Fibroblast of skin of left quadriceps (primary cell): ENCODE results near the gene IPO4.
"Not testable (repeated sequence)": the region's sequence is repeated elsewhere in the genome, so short reads cannot be mapped to it uniquely, and the experiment has no call there.

ENCODE experiments used
- DNase-seq, 2 experiments: peaks; one replicate each; pipeline ENCODE4 v3.0.0-alpha.2; 2013; ENCODE audit warnings: low read depth in 2 of 2

The IPO4 gene

DNA sequence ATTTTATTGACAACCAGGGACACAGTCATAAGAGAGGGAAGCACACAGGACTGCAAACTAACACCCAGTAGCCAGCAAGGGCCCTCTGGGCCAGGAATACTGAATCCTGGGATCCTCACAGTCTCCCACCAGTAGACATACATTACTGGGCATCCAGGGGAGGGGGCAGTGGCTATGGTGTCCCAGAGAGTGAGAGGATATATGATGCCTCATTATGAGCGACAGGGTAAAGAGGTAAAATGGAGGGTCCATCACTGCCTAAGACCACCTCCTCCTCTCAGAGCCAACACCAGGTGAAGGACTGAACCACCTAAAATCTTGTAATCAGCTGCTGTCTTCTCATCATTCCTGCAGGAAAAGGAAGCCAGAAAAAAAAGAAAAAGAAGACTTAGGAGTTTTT lies 28.3 kb upstream of the IPO4 start:
- DNase-seq = not testable (repeated sequence)

DNA sequence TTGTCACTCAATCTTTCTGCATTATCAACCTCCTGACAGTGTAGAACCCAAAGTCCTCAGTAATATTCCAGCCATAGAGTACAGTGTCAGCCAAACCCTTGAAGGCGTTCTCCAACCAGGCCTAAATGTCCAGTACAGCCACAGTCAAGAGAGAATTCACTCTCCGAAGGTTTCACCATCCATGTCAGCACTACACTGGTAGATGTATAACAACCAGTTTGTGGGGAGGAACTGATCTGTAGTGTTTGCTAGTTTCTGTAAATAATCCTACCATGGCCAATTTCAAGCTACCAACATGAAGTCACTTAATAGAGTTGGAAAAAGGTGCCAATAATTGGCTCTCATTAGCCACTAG lies 27.7 kb upstream of the IPO4 start:
- DNase-seq = no peak

DNA sequence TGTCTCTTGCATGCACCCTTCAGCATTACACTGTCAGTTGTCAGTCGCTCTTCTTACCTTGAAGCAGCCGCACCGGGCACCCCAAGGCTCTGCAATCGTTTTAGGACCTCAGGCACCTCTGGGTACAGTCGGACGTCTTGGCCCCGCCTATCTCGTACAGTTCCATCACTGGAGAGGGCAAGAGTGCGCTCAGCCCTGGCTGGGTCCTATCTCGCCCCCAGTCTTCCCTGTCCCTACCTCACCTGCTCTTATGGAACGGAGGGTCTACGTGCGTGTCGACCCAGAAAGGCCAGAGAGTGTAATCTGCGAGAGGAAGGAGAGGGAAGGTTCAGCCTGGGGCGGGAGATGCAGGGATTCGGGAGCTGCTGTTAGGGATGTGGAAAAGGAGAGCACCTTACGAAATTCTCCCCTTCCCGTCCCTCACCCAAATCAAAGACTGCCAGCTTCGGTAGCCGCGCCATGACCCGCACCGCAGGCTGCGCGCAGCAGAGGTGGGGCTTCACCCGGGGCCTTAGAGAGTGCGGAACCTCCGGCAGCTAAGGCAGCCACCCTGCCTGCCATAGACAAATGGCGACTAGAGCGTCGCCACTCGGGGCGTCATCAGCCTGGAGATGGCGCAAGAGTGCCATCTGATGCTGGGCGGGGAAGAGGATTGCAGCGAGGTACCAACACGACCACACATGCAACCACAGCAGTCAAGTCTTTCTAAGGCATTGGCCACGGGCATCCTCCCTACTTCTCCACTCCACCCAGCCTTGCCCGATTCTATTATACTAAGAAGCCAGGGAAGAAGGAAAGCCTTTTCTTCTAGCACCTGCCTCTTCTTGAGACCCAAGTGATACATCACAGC lies 27.1 kb upstream of the IPO4 start, which contains the start of gene MDP1:
Gene MDP1, minus strand, starts transcription at position 572 of the 850 bp plus-strand sequence. Its CDS starts 111 bp downstream, at position 461.
- peak; percentile 50 to 62 for DNase-seq

DNA sequence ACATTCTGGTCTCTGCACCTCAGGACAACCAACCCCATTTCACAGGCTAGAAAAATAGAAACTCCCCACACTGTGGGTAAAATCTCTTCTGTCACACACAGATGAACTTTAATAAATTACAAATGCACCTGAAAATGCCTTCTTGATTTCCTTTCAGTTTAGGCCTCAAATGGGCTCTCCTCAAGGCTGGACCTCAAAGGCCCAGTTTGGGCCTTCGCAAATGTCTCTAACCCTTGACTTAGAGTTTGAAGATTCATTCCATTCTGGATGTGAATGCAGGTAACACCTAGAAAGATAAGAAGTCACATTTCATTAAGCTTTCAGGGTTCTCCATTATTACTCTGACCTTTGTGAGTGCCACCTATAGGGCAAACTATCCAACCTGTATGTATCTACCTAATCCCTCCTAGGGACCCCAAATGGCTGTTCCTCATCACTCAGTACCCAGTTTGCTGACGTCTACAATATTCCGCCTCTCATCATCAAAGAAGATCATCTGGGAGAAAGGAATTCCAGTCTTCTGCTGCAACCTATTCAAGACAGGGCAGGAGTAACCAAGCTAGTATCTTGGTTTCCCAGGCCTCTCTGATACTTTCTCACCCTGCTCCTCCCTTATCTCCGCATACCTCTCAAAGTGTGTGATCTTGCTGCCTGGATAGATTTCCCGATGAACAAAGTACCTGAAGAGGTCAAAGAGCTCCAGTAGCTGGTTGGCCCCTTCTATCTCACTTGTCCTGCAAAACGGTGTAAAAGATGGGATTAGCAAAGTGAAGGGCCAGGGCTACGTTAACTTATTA lies 25.4 kb upstream of the IPO4 start:
- DNase-seq = no peak

DNA sequence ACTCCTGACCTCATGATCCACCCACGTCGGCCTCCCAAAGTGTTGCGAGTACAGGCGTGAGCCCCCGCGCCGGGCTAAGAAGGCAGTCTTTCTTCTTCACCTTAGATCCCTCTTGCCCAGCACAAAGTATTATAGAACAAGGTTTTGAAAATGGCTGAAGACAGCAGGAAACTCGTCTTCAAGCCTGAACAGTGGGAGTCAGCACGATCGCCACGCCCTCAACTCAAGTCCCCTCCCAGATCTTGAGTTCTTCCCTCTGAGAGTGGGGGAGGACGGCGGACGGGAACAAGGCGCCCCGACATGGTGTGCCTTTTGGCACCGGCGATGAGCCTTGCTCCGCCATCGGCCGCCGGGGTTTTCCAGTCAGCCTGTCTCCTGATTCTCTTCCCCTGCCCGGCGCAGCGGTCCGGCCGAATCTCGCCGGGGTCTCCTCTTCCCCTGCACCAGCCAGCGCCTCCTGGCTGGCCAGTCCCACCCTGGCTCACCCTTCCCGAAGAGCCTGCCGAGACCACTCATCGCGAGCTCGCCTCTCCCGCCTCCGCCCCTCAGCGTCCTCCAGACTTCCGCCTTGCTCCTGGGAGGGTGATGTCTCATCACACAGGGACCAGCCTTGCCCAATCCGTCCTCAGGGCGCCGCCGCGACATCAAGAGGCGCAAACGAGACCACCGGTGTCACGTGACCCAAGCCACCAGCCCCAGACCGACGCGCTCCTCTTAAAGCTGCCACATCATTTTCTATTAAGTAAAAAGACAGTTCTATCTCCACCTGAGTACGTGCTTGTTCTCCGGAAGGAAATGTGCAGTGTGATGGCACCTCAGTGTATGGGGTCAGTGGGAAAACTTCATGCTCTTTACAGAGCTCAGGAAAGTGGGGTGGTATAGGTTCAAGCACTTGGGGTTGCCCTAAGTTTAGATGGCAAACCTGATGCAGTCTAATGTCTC lies 24.6 kb upstream of the IPO4 start, which contains the start of gene CHMP4A:
Gene CHMP4A, minus strand, starts transcription at position 565 of the 942 bp plus-strand sequence. Its CDS starts 49 bp downstream, at position 516.
- peak; percentile 96 to 97 for DNase-seq

DNA sequence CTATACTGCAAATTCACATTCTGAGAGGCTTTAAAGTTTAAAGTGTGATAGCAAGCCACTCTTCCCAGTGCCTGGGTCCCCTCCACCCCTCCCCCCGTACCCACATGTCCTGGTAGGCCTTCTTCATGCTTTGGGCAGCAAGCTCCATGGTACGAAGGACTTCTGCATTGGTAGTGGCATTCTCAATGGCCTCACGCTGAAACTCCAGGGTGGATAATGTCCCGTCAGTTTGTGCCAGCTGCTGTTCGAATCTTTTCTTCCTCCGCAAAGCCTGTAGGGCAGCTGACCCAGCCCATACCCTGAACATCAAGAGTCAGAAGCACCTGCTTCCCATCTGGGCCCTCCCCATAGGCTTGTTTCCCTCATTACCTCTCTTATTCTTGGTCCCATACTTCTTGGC lies 22.7 kb upstream of the IPO4 start:
- no peak for DNase-seq

DNA sequence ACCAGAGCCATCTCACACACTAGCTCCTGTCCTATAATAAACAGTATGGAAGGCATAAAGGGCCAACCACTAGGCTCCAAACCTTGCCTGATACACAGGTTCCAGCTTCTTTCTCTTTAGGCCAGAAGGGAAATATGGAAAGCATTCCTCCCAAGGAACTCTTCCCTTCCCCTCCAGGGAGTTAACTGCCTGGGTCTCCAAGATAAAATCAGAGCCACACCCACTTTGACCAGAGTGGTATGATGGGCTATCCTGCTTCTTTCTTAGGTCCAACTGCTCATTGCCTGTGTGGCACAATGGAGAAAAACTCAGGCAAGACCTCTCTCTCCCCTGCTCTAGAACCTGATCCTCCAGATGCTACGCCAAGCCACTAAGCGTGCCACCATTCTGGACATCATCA lies 19.0 kb upstream of the IPO4 start:
- no peak for DNase-seq

DNA sequence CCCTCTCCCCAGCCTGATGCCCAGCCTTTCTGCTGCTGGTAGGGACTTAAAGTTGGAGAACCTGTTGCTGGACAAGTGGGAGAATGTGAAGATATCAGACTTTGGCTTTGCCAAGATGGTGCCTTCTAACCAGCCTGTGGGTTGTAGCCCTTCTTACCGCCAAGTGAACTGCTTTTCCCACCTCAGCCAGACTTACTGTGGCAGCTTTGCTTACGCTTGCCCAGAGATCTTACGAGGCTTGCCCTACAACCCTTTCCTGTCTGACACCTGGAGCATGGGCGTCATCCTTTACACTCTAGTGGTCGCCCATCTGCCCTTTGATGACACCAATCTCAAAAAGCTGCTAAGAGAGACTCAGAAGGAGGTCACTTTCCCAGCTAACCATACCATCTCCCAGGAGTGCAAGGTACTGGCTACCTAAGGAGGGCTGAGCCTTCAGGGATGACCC lies 18.5 kb upstream of the IPO4 start:
- DNase-seq = no peak

DNA sequence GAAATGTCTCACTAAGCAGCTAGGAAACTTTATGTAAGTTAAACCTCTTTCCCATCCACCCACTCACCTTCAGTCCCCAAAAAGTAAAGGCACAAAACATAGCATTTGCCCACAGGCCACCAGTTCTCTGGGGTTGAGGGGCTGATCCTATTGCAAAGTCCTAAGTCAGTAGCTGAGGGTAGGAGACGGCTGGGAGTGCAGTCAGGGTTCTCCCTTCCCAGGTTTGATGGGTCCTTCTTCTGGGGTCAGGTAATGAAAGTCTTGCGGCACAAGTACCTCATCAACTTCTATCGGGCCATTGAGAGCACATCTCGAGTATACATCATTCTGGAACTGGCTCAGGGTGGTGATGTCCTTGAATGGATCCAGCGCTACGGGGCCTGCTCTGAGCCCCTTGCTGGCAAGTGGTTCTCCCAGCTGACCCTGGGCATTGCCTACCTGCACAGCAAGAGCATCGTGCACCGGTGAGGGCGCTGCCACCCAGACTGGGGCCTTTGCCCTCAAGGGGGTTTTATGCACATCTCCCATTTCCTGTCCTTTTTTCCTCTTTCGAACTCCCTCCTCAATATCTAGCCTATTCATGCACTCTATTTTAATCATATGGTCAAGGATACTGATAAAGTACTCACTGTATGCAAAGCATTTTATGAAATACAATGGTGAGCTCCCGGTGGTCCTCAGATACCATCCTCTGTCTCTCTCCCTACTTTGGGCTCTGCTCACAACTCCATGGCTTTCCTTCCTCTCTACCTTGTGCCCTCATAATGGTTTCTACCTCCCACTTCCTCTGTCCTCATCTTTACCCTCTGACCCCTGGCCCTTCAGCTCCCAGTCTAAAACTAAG lies 17.9 kb upstream of the IPO4 start:
- DNase-seq = no peak

DNA sequence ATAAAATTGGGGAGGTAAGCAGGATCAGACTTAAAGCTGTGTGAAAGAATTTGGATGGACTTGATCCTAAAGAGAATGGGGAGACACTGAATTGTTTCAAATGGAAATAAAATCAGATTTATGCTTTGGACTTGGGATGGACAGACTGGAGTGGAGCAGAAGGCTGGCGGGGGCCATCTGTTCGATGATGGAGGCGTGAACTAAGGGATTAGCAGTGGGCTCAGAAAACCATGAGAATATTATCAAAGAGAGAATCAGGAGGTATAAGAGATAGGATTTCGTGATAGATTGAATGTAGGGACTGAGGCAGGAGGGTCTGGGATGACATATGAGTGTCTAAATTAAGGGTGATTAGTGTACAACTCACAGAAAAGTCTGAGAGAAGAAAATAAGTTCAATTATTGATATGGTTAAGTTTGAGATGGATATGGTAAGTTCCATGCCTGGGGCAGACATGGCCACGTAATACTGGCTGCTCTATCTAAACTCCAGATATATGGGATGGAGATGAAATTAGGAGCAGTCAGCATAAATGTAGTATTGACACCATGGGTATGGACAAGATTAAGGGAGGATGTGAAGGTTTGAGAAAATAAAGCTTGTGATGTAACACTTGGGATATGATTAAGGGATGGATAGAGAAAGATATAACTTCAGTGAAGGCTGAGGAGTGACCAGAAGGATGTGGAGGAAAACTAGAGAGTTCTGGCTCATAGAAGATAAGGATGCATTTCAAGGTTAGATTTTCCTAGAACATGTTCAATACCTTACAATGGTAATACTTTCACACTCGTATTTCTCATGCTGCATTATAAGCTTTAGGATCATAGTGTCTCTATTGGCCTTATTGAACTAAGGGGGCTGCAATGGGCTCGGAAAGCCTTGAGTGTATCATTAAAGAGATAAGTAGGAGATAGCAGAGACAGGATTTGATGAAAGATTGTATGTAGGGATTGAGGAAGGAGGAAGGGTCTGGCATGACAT lies 15.8 kb upstream of the IPO4 start:
- no peak for DNase-seq

DNA sequence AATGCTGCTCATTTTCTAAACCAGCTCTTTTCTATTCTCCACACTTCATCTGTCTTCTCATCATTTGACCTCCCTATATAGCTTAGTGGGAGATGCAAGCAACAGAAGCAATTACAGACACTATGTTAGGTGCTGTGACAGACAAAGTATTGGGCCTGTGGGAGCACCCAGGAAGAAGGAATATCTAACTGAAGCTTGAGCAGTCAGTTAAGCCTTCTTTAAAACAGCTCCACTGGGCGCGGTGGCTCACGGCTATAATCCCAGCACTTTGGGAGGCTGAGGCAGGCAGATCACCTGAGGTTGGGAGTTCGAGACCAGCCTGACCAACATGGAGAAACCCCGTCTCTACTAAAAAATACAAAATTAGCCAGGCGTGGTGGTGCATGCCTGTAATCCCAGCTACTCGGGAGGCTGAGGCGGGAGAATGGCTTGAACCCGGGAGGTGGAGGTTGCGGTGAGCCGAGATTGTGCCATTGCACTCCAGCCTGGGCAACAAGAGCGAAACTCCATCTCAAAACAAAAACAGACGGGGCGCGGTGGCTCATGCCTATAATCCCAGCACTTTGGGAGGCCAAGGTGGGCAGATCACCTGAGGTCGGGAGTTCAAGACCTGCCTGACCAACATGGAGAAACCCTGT lies 14.8 kb upstream of the IPO4 start:
- DNase-seq = not testable (repeated sequence)

DNA sequence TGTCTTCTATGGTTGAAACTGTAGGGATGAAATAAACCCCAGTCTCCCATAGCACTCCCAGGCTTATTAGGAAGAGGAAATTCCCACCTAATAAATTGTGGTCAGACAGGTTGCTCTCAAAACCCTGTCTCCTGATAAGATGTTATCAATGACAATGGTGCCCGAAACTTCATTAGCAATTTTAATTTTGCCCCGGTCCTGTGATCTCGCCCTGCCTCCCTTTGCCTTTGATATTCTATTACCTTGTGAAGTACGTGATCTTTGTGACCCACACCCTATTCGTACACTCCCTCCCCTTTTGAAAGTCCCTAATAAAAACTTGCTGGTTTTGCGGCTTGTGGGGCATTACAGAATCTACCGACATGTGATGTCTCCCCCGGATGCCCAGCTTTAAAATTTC lies 13.9 kb upstream of the IPO4 start:
- DNase-seq = not testable (repeated sequence)

DNA sequence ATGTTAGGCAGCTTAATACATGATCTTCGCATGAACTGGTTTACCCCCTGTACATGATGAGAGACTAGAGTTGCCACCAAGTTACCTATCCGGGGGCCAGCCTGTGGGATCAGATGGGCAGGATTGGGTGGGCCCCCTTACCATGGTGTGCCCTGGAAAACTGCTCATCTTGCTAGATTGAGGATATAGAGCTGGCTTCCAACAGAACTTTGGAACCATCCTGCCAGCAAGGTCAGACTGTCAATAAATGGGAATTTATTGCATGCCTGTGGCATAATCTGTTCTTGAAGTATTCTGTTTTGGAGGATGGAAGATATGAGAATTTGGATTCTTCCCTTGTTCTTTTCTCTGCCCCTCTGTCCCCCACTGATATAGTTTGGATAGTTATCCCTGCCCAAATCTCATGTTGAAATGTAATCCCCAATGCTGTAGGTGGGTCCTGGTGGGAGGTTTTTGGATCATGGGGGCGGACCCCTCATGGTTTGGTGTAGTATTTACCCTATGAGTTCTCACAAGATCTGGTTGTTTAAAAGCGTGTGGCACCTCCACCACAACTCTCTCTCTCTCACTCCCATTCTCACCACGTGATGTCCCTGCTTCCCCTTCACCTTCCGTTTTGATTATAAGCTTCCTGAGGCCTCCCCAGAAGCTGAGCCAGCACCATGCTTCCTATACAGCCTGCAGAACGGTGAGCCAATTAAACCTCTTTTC lies 10.4 kb upstream of the IPO4 start:
- no peak for DNase-seq

DNA sequence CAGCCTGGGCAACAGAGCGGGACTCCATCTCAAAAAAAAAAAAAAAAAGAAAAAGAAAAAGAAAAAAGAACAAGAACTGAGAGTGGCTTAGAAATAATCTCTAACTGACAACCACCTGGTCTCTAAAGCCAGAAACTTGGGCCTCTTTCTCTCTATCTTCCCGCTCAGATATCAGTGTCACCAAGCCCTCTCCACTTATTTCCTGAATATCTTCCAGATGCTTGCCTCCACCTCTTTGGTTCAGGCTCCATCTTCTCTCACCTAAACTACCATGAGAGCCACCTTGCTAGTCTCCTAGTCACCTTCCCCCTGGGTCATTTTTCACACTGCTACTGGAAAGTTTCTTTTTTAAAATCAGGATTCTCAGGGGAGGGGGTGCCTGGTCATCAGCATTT lies 8.4 kb upstream of the IPO4 start:
- no peak for DNase-seq

DNA sequence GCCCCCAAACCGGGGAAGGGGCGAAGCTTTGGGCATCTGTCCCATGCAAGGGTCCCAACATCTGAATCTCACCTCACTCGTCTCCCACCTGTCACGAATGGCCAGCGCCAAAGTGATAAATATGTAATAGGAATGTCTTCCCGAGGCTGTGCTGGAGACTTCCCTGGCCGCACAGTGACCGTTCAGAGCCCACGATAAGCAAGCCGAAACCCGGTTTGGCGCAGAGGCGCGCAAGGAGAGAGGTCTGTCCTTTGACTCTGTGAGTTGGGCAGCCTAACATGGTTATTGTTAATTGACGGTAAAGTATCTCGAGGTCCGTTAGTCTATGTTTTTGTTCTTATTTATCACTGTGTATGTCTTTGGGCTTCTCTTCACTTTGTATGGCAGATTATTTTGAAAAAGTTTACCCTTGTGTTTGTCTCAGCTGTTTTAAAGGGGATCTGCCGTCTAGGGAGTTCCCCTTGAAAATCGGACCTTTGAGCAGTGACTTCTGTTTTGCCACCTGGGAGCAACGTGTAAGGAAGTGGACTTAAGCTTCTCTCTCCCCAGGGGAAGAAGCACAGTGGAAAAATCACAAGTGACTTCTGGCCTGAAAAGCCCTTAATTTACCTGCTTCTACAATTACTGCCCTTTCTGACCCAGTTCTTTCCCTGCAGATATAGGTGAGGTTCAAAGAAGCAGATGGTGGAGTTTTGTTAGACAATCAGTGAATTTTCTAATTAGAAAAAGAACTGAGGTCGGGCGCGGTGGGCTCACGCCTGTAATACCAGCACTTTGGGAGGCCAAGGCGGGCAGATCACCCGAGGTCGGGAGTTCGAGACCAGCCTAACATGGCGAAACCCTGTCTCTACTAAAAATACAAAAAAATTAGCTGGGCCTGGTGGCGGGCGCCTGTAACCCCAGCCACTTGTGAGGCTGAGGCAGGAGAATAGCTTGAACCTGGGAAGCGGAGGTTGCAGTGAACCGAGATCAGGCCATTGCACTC lies 7.7 kb upstream of the IPO4 start:
- no peak for DNase-seq

DNA sequence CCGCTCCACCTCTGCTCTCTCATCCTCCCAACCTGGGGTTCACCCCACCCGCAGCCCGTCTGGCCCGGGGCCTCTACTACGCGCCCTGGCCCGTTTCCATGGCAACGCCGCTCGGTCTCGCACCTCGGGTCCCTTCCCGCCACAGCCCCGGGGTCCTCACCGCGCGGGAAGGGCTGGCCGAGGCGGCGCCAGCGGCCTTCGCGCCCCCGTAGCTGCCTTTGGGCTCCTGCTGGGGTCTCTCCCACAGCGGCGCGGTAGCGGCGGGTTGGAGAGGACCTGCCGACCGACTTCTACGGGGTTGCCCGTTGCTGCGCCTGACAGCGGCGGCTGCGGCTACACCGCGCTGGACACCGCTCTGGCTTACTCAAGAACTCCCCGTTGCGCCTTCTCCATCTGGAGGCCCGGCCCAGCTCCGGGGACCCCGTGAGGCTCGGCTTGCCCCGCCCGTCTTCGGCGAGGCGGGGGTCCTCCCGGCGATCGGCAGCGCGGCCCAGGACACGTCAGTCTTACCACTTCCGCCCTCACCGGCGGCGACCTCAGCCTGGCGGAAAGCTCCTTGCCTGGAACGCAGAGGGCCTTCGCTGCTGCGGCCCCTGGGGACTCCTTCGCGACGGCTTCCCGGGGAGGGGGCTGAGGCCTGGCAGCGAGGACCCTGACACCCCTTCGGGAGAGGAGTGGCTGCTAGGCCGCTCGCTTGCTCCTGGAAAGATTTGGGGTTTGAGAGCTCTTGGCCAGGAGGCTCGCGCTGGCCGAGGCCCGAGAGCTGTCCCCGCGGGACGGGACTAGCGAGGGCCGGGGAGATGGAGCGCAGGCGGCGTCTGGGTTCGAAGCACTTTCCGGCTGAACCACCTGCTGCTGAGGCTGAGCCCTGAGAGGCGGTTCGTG lies 6.8 kb upstream of the IPO4 start, which contains the start of gene TM9SF1:
Gene TM9SF1, minus strand, starts transcription at position 256 of the 885 bp plus-strand sequence. CDS start 422 bp downstream, outside the sequence.
- DNase-seq = peak in 1 of 2 experiments; percentile 66
